Activated CD8-positive, alpha-beta T cell treated with anti-CD3 and anti-CD28 coated beads for 36 hours (primary cell): ENCODE results near the gene AFAP1L1. TPM values are rescaled to one million over a fixed set of nuclear protein-coding genes. Genes with fewer than 3 reads are reported as not detected.

Experiments used
- ATAC-seq: fragments of 200-7000 bp; cut with Tn5 transposase; one replicate; pipeline ENCODE4 v1.10.0; 2021; ENCODE audit warnings: mild to moderate bottlenecking, moderate library complexity
- CTCF ChIA-PET: fragments of 350-600 bp; sonication (Branson Sonifier 250); formaldehyde crosslinking; loops from one replicate; lab custom pipeline; 2021; ENCODE audit warnings: antibody characterized with exemption; lab: Charles Lee
- POLR2A ChIA-PET: fragments of 350-600 bp; sonication (Branson Sonifier 250); formaldehyde crosslinking; loops from one replicate; lab custom pipeline; 2021; ENCODE audit warnings: antibody characterized with exemption; lab: Charles Lee
- DNase-seq: peaks from one replicate; pipeline ENCODE4 v3.0.0-alpha.2; 2020
- H3K27ac Mint-ChIP-seq: one replicate; pipeline ENCODE4 v1.8.0; 2021; ENCODE audit warnings: mild to moderate bottlenecking, mixed read lengths
- H3K27me3 Mint-ChIP-seq: one replicate; pipeline ENCODE4 v1.8.0; 2021; ENCODE audit warnings: mixed read lengths
- H3K36me3 Mint-ChIP-seq: one replicate; pipeline ENCODE4 v1.8.0; 2021; ENCODE audit warnings: low read depth, mixed read lengths
- H3K4me1 Mint-ChIP-seq: one replicate; pipeline ENCODE4 v1.8.0; 2021; ENCODE audit warnings: low read depth, mixed read lengths
- H3K4me3 Mint-ChIP-seq: one replicate; pipeline ENCODE4 v1.8.0; 2021; ENCODE audit warnings: mild to moderate bottlenecking, moderate library complexity, mixed read lengths
- H3K9me3 Mint-ChIP-seq: one replicate; pipeline ENCODE4 v1.8.0; 2021; ENCODE audit warnings: mixed read lengths
- CTCF ChIP-seq: fragments of 200-600 bp; IDR thresholded peaks from one replicate; pipeline ENCODE4 v1.8.0; 2022; ENCODE audit warnings: antibody characterized with exemption, mild to moderate bottlenecking
- intact Hi-C: fragments of 100-400 bp; cut with micrococcal nuclease; formaldehyde crosslinking; loops from one replicate; pipeline ENCODE4 v1.10.0; 2022
- total RNA-seq, 2 experiments: library from RNA; stranded (reverse); gene quantifications; one replicate each; pipeline ENCODE4 v1.2.3, GENCODE V29; 2021

Gene AFAP1L1
- total RNA-seq, 2 experiments from 2014 or later, result 1.3 to 1.6 TPM

GRCh38 chr5:149297340-149298025, 25.8 kb downstream of the AFAP1L1 start:
- H3K36me3 Mint-ChIP-seq, result no peaks in the 10 kb centered on the region
- no peaks in the 10 kb centered on the region for H3K9me3 Mint-ChIP-seq
- peaks cover 19% of the 10 kb centered on the region for H3K4me1 Mint-ChIP-seq
- DNase-seq, result no peak
- no peak for TF ChIP-seq CTCF
- CTCF ChIA-PET, result interaction anchor here (1.1 to 1.9 kb wide), 7 partner anchors 10 to 145 kb away, joined by 3 to 7 read pairs (median 6); no protein-coding TSS in a partner anchor
- no peaks in the 10 kb centered on the region for H3K27me3 Mint-ChIP-seq
- POLR2A ChIA-PET, result interaction anchor here (0.8 to 1.4 kb wide), 3 partner anchors 10 to 142 kb away, joined by 3 to 6 read pairs (median 3); no protein-coding TSS in a partner anchor
- H3K27ac Mint-ChIP-seq, result no peak overlapping the region
- intact Hi-C loops, result no loop called here
- no peak overlapping the region for H3K4me3 Mint-ChIP-seq
- no peak for ATAC-seq

- Mint-ChIP-seq H3K9me3 (no peaks in the 10 kb centered on the region), H3K4me1 (peaks cover 19% of the 10 kb centered on the region), H3K27ac (no peak overlapping the region), H3K36me3 (no peaks in the 10 kb centered on the region), H3K4me3 (no peak overlapping the region), H3K27me3 (no peaks in the 10 kb centered on the region)
- CTCF ChIA-PET, result interaction anchor here (1.1 to 2.1 kb wide), 8 partner anchors 9 to 144 kb away, joined by 3 to 7 read pairs (median 6); no protein-coding TSS in a partner anchor
- DNase-seq (no peak), ATAC-seq (peak; percentile 39)
- no peak for TF ChIP-seq CTCF
- intact Hi-C loops, result no loop called here
- POLR2A ChIA-PET, result interaction anchor here (1.3 to 1.4 kb wide), 2 partner anchors 10 to 22 kb away, joined by 3 to 6 read pairs; no protein-coding TSS in a partner anchor
These were observed 26.5 kb downstream of the AFAP1L1 start for GRCh38 chr5:149298163-149298562.

- Mint-ChIP-seq H3K36me3 (no peaks in the 10 kb centered on the region), H3K4me3 (no peak overlapping the region), H3K27ac (no peak overlapping the region), H3K9me3 (no peaks in the 10 kb centered on the region), H3K4me1 (peaks cover 19% of the 10 kb centered on the region), H3K27me3 (no peaks in the 10 kb centered on the region)
- ChIA-PET CTCF (interaction anchor here (1.1 to 2.1 kb wide), 8 partner anchors 8 to 143 kb away, joined by 3 to 7 read pairs (median 6); no protein-coding TSS in a partner anchor), POLR2A (interaction anchor here (1.1 to 1.3 kb wide), 2 partner anchors 9 to 10 kb away, joined by 3 to 6 read pairs; no protein-coding TSS in a partner anchor)
- no peak for TF ChIP-seq CTCF
- intact Hi-C loops, result no loop called here
- DNase-seq, result no peak
- no peak for ATAC-seq
These were observed 27.3 kb downstream of the AFAP1L1 start for GRCh38 chr5:149298842-149299404.

- no peaks in the 10 kb centered on the region for H3K36me3 Mint-ChIP-seq
- intact Hi-C loops, result no loop called here
- H3K27ac Mint-ChIP-seq, result no peak overlapping the region
- no peaks in the 10 kb centered on the region for H3K27me3 Mint-ChIP-seq
- ChIA-PET POLR2A (interaction anchor here (0.6 to 1.1 kb wide), 2 partner anchors 10 to 22 kb away, joined by 3 read pairs; no protein-coding TSS in a partner anchor), CTCF (interaction anchor here (1.3 to 2.1 kb wide), 3 partner anchors 21 to 71 kb away, joined by 4 to 7 read pairs (median 6); no protein-coding TSS in a partner anchor)
- ATAC-seq, result no peak
- H3K4me1 Mint-ChIP-seq, result peaks cover 19% of the 10 kb centered on the region
- no peak overlapping the region for H3K4me3 Mint-ChIP-seq
- no peak for DNase-seq
- no peaks in the 10 kb centered on the region for H3K9me3 Mint-ChIP-seq
- no peak for TF ChIP-seq CTCF
These were observed 27.9 kb downstream of the AFAP1L1 start for GRCh38 chr5:149299451-149300054.
